Measurements from ENCODE around the gene GHR.

Gene GHR

GRCh38 chr5:42434047-42434724 is 10.9 kb downstream of the GHR start:
- no peak overlapping the region for H3K4me3 ChIP-seq (replicated peaks; ENCODE audit: insufficient read depth, low read length)
- TF ChIP-seq POLR2AphosphoS5 (IDR thresholded peaks at IDR 0.05; ENCODE audit: low read depth): no peak
- no peak for TF ChIP-seq REST (IDR thresholded peaks at IDR 0.05; ENCODE audit: insufficient replicate concordance, low read depth)
- TF ChIP-seq SPI1 (IDR thresholded peaks at IDR 0.05; ENCODE audit: borderline replicate concordance, low read depth): no peak
- TF ChIP-seq GABPA (IDR thresholded peaks at IDR 0.05; ENCODE audit: low read depth): no peak
- no peak for TF ChIP-seq CTCF (IDR thresholded peaks at IDR 0.05; ENCODE audit: insufficient read depth, low read length)
- DNase-seq (ENCODE audit: low read depth in 1 of 2, low spot score in 1 of 2): no peak
- H3K27me3 ChIP-seq (ENCODE audit: insufficient read depth, poor library complexity, severe bottlenecking): no peaks in the 10 kb centered on the region
- H3K27ac ChIP-seq (replicated peaks): no peak overlapping the region

- no peak for TF ChIP-seq REST (IDR thresholded peaks at IDR 0.05; ENCODE audit: insufficient replicate concordance, low read depth)
- no peak for TF ChIP-seq POLR2AphosphoS5 (IDR thresholded peaks at IDR 0.05; ENCODE audit: low read depth)
- TF ChIP-seq SPI1 (IDR thresholded peaks at IDR 0.05; ENCODE audit: borderline replicate concordance, low read depth): no peak
- TF ChIP-seq CTCF (IDR thresholded peaks at IDR 0.05; ENCODE audit: insufficient read depth, low read length): no peak
- no peak for TF ChIP-seq GABPA (IDR thresholded peaks at IDR 0.05; ENCODE audit: low read depth)
- H3K27me3 ChIP-seq (ENCODE audit: insufficient read depth, poor library complexity, severe bottlenecking): no peaks in the 10 kb centered on the region
- H3K4me3 ChIP-seq (replicated peaks; ENCODE audit: insufficient read depth, low read length): no peak overlapping the region
- H3K27ac ChIP-seq (replicated peaks): no peak overlapping the region
- no peak for DNase-seq (ENCODE audit: low read depth in 1 of 2, low spot score in 1 of 2)
Observed at GRCh38 chr5:42436051-42436450, 12.8 kb downstream of the GHR start.

- Histone ChIP-seq H3K4me3 (replicated peaks; ENCODE audit: insufficient read depth, low read length) (no peak overlapping the region), H3K27me3 (ENCODE audit: insufficient read depth, poor library complexity, severe bottlenecking) (no peaks in the 10 kb centered on the region), H3K27ac (replicated peaks) (no peak overlapping the region)
- TF ChIP-seq SPI1 (IDR thresholded peaks at IDR 0.05; ENCODE audit: borderline replicate concordance, low read depth) (no peak), GABPA (IDR thresholded peaks at IDR 0.05; ENCODE audit: low read depth) (no peak), POLR2AphosphoS5 (IDR thresholded peaks at IDR 0.05; ENCODE audit: low read depth) (no peak), REST (IDR thresholded peaks at IDR 0.05; ENCODE audit: insufficient replicate concordance, low read depth) (no peak), CTCF (IDR thresholded peaks at IDR 0.05; ENCODE audit: insufficient read depth, low read length) (no peak)
- DNase-seq (ENCODE audit: low read depth in 1 of 2, low spot score in 1 of 2): no peak
Observed at GRCh38 chr5:42454216-42454995, 31.2 kb downstream of the GHR start.

All from HL-60 (cell line).